ENCODE measurements around the gene RABAC1. TPM values are rescaled to one million over a fixed set of nuclear protein-coding genes. Genes with fewer than 3 reads are reported as not detected.

Gene RABAC1
- total and polyA plus RNA-seq, 2 donors (not counting 3 experiments of a cell fraction or from before 2014, with no cell fraction given): 178 to 591 TPM

DNA sequence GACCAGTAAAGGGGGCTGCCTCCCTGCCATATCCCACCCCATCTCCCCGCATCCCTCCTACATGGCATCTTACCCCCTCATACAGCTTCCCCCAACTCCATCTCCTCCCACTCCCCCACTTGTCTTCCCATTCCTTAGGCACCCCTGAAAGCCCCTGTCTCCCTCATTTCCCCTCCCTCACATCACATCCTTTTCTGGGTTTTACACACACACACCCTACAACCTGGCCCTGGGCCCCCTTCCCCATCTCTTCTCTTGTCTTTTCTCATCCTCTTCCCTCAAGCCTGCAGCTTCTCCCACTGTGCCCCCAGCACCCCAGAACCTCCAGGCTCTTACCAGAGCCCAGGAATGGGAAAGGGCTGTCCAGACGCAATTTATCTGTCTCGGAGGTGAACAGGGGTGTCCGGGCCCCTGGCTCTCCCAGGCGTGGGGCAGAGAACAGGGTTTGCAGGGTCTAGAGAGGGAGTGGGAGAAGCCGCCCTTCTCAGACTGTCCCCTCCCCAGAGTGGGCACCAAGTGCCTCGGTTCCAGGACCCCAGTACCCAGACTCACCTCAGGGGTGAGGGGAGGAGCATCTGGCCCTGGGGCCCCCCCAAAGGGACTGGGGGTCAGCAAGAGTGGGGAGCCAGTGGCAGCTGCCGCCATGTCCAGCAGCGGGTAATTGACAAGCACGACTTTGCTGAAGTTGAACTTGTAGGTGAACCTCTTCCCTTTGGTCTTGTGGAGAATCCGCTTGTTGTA, 50.2 kb downstream of the RABAC1 start:
- FAIRE-seq (no peak), DNase-seq (ENCODE audit: low read depth, low spot score) (no peak)
- H3K9me3 ChIP-seq (replicated peaks; ENCODE audit: control insufficient read depth, insufficient read depth, low read length): no peaks in the 10 kb centered on the region
- POLR2A ChIA-PET: no interaction called here
- H4K20me1 ChIP-seq (replicated peaks; ENCODE audit: control insufficient read depth, extremely low read depth, insufficient read depth, low read length): no peaks in the 10 kb centered on the region
- TF ChIP-seq POLR2A (IDR thresholded peaks at IDR 0.05; ENCODE audit: low read depth, low read length): no peak
- peaks cover 0 to 28% of the 10 kb centered on the region in 2 experiments for H3K36me3 ChIP-seq (ENCODE audit: control insufficient read depth in 2 of 2, extremely low read depth in 1 of 2, insufficient read depth in 2 of 2, low read length in 2 of 2)
- no peak overlapping the region for H3K9ac ChIP-seq (replicated peaks; ENCODE audit: extremely low read depth, insufficient read depth, low read length)
- no peak overlapping the region for H3K4me3 ChIP-seq (replicated peaks in 1 of 3; ENCODE audit: insufficient read depth in 1 of 3, low read depth in 1 of 3, low read length in 3 of 3)
- H3K79me2 ChIP-seq (ENCODE audit: control insufficient read depth, insufficient read depth, low read length): no peaks in the 10 kb centered on the region
- CTCF ChIA-PET: no interaction called here
- no TSS peak for BruUV-seq (replicated peaks)
- H3K27ac ChIP-seq (ENCODE audit: insufficient read depth, low read depth, low read length): no peak overlapping the region
- H3K4me2 ChIP-seq (ENCODE audit: insufficient read depth, low read length): no peak overlapping the region
- intact Hi-C loops (cut with micrococcal nuclease): no loop called here
- no peaks in the 10 kb centered on the region for H3K4me1 ChIP-seq (ENCODE audit: control insufficient read depth, extremely low read depth, insufficient read depth, low read length)
- H3K27me3 ChIP-seq (ENCODE audit: control insufficient read depth in 2 of 2, insufficient read depth in 2 of 2, low read length in 2 of 2): peaks cover 24 to 30% of the 10 kb centered on the region in 2 experiments
- no peaks in the 10 kb centered on the region for H3K9me1 ChIP-seq (replicated peaks; ENCODE audit: control insufficient read depth, extremely low read depth, insufficient read depth, low read length)
- H2AFZ ChIP-seq (ENCODE audit: low read depth, low read length): no peak overlapping the region
- dilution Hi-C loops (cut with MboI; ENCODE audit: extremely low pct_ligation_motif_present, low sequenced_read_pairs): no loop called here

DNA sequence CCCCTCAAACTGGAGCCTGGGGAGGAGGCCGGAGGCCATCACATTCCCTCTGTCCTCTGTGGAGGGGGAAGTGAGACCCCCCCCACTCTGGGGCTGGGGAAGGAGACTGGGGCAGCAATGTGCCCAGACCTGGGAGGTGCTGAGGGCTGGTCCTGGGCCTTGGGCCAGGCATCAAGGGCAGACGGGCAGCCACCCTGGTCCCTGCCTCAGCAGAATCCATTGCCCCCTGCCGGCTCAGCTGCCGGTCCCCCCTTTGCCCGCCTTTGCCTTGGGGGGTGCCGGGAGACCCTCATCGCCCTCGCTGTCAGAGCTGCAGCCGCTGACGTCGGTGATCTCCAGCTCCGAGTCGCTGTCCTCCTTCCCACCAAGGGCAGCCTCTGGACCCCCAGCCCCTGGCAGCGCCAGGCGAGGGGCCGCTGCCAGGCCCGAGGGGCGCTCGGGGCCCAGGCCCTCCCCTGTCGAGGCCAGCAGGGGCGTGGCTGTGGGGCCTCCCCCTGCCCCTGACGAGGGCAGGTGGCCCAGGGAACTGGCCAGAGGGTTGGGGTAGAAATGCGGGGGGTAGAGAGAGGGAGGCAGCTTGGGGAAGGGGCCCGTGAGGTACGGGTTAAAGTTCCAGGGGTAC, 51.0 kb downstream of the RABAC1 start:
- ChIA-PET POLR2A (no interaction called here), CTCF (no interaction called here)
- Histone ChIP-seq H3K27ac (ENCODE audit: insufficient read depth, low read depth, low read length) (no peak overlapping the region), H3K27me3 (ENCODE audit: control insufficient read depth in 2 of 2, insufficient read depth in 2 of 2, low read length in 2 of 2) (peaks cover 19 to 24% of the 10 kb centered on the region in 2 experiments), H3K9me3 (replicated peaks; ENCODE audit: control insufficient read depth, insufficient read depth, low read length) (no peaks in the 10 kb centered on the region), H3K4me3 (replicated peaks in 1 of 3; ENCODE audit: insufficient read depth in 1 of 3, low read depth in 1 of 3, low read length in 3 of 3) (no peak overlapping the region), H2AFZ (ENCODE audit: low read depth, low read length) (no peak overlapping the region), H3K4me1 (ENCODE audit: control insufficient read depth, extremely low read depth, insufficient read depth, low read length) (no peaks in the 10 kb centered on the region), H3K9ac (replicated peaks; ENCODE audit: extremely low read depth, insufficient read depth, low read length) (no peak overlapping the region), H3K4me2 (ENCODE audit: insufficient read depth, low read length) (no peak overlapping the region), H3K36me3 (ENCODE audit: control insufficient read depth in 2 of 2, extremely low read depth in 1 of 2, insufficient read depth in 2 of 2, low read length in 2 of 2) (peaks cover 0 to 36% of the 10 kb centered on the region in 2 experiments), H3K79me2 (ENCODE audit: control insufficient read depth, insufficient read depth, low read length) (no peaks in the 10 kb centered on the region), H3K9me1 (replicated peaks; ENCODE audit: control insufficient read depth, extremely low read depth, insufficient read depth, low read length) (no peaks in the 10 kb centered on the region), H4K20me1 (replicated peaks; ENCODE audit: control insufficient read depth, extremely low read depth, insufficient read depth, low read length) (no peaks in the 10 kb centered on the region)
- DNase-seq (ENCODE audit: low read depth, low spot score) (no peak), FAIRE-seq (no peak)
- TF ChIP-seq GATA2 (IDR thresholded peaks at IDR 0.05; ENCODE audit: insufficient read depth, insufficient read length, low read depth, low read length) (no peak), POLR2AphosphoS5 (IDR thresholded peaks at IDR 0.05; ENCODE audit: insufficient read depth, low read depth, low read length) (no peak), JUN (IDR thresholded peaks at IDR 0.05; ENCODE audit: borderline replicate concordance, insufficient read depth, insufficient read length, low read depth) (no peak), FOS (IDR thresholded peaks at IDR 0.05; ENCODE audit: borderline replicate concordance, insufficient read depth, low read length) (no peak), MAX (IDR thresholded peaks at IDR 0.05; ENCODE audit: insufficient read depth, insufficient read length) (no peak), MYC (IDR thresholded peaks at IDR 0.05; ENCODE audit: low read depth, low read length) (no peak), POLR2A (IDR thresholded peaks at IDR 0.05; ENCODE audit: low read depth, low read length) (no peak), EZH2 (IDR thresholded peaks at IDR 0.05; ENCODE audit: borderline replicate concordance, low read depth, low read length, severe bottlenecking) (no peak)
- TF ChIP-seq, protein P1, sequence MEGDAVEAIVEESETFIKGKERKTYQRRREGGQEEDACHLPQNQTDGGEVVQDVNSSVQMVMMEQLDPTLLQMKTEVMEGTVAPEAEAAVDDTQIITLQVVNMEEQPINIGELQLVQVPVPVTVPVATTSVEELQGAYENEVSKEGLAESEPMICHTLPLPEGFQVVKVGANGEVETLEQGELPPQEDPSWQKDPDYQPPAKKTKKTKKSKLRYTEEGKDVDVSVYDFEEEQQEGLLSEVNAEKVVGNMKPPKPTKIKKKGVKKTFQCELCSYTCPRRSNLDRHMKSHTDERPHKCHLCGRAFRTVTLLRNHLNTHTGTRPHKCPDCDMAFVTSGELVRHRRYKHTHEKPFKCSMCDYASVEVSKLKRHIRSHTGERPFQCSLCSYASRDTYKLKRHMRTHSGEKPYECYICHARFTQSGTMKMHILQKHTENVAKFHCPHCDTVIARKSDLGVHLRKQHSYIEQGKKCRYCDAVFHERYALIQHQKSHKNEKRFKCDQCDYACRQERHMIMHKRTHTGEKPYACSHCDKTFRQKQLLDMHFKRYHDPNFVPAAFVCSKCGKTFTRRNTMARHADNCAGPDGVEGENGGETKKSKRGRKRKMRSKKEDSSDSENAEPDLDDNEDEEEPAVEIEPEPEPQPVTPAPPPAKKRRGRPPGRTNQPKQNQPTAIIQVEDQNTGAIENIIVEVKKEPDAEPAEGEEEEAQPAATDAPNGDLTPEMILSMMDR (IDR thresholded peaks at IDR 0.05; ENCODE audit: extremely low read depth in 1 of 2, insufficient read depth in 1 of 2, low read depth in 1 of 2, low read length in 2 of 2): no peak
- dilution Hi-C loops (cut with MboI; ENCODE audit: extremely low pct_ligation_motif_present, low sequenced_read_pairs) (no loop called here), intact Hi-C loops (cut with micrococcal nuclease) (no loop called here)
- BruUV-seq (replicated peaks): no TSS peak

Measured in endothelial cell of umbilical vein (primary cell).